Adrenal gland (tissue), 12 donors: ENCODE measurements around the gene SASH1. TPM values are rescaled to one million over a fixed set of nuclear protein-coding genes. Genes with fewer than 3 reads are reported as not detected.

Experiments
- DNase-seq, 7 donors: peaks; one replicate each; pipeline ENCODE4 v3.0.0-alpha.2; 2019 to 2020
- H3K27ac ChIP-seq, 5 donors: fragments of 200-600 bp; sonication (generic) in 4 of 5; 1 replicate in 3 of 5; 2 replicates in 2 of 5; pipeline versions ENCODE4 v1.5.1 to v1.8.0; 2016 to 2020; ENCODE audit warnings: mild to moderate bottlenecking in 1 of 5
- H3K27me3 ChIP-seq: fragments of 200-600 bp; 2 replicates; pipeline ENCODE4 v1.8.0; 2021
- H3K36me3 ChIP-seq, 2 donors: fragments of 200-600 bp; replicated peaks in 1 of 2; 1 replicate in 1 of 2; 2 replicates in 1 of 2; pipeline versions ENCODE4 v1.5.1 to v1.8.0; 2018 to 2022
- H3K4me1 ChIP-seq, 2 donors: fragments of 200-600 bp; replicated peaks in 1 of 2; 1 replicate in 1 of 2; 2 replicates in 1 of 2; pipeline versions ENCODE4 v1.5.1 to v1.8.0; 2018 to 2021
- H3K4me3 ChIP-seq, 4 donors: fragments of 200-600 bp; sonication (generic) in 3 of 4; one replicate each; pipeline ENCODE4 v1.5.1; 2016 to 2018
- H3K9me3 ChIP-seq, 3 donors: fragments of 200-600 bp; sonication (generic) in 1 of 3; replicated peaks in 1 of 3; 1 replicate in 2 of 3; 2 replicates in 1 of 3; pipeline versions ENCODE4 v1.5.1 to v1.8.0; 2016 to 2021
- CTCF ChIP-seq, 6 experiments: fragments of 450-650 bp in 4 of 6; fragments of 200-600 bp in 2 of 6; sonication (generic) in 1 of 6; IDR thresholded peaks; 1 replicate in 5 of 6; 2 replicates in 1 of 6; pipeline versions ENCODE4 v1.5.1 to v1.8.0; 2016 to 2021; ENCODE audit warnings: antibody characterized with exemption in 6 of 6, mild to moderate bottlenecking in 2 of 6, moderate library complexity in 1 of 6
- POLR2A ChIP-seq, 2 donors: fragments of 450-650 bp; IDR thresholded peaks; one replicate each; pipeline ENCODE4 v1.6.1; 2017; ENCODE audit warnings: antibody characterized with exemption in 2 of 2, mild to moderate bottlenecking in 2 of 2, moderate library complexity in 1 of 2
- WGBS, 4 donors: extraction: QIAGEN DNeasy Blood & Tissue Kit in 2 of 4; methylation state at CpG; one replicate each; pipeline versions ENCODE4 v1.1.5 to v1.1.7; 2013 to 2017; 5-methylcytosine and 5-hydroxymethylcytosine counted together
- intact Hi-C, 2 donors: fragments of 100-400 bp; cut with DNase I; formaldehyde crosslinking; loops; one replicate each; pipeline versions ENCODE4 v1.14.1 to v1.15.0; 2022 to 2023
- polyA plus RNA-seq, 3 donors: library from polyadenylated mRNA; stranded (reverse); fragments of 200-250 nt in 2 of 3; fragments of 350-450 nt in 1 of 3; fragmentation: Illumina TruSeq in 1 of 3; extraction: RNeasy Lipid Tissue Mini Kit (QIAGEN cat#74804) in 1 of 3; gene quantifications; one replicate each; pipeline ENCODE4 v1.2.3, GENCODE V29; 2013 to 2014
- total RNA-seq, 9 donors: library from RNA; depleted of rRNA in 4 of 9; stranded (reverse); fragments of >200 nt in 4 of 9; fragments of 120-200 nt in 1 of 9; fragmentation: NEBNext Ultra II Directional in 1 of 9; extraction: Animal tissue kit (Norgen Biotek cat#: 25700) in 1 of 9; gene quantifications; one replicate each; pipeline versions ENCODE4 v1.1.0 to v1.2.4, GENCODE V29; 2013 to 2023
- donor health status: healthy with polysubstance abuse.
- donor health status: Bipolar disorder and iron deficiency.
- donor health status: DM: yes; HTN: yes; CAD: no.
- donor health status: DM: no; HTN: no; CAD: no.
- donor health status: DM: no; HTN: no; CAD: no.
- donor health status: DM: yes; HTN: yes; CAD: no.

SASH1 gene
- total and polyA plus RNA-seq, 12 donors: 5.5 to 30.7 (median 16.7) TPM

- Histone ChIP-seq H3K27me3 (no peaks in the 10 kb centered on the region), H3K4me3 (no peak overlapping the region), H3K36me3 (no peaks in the 10 kb centered on the region), H3K9me3 (no peaks in the 10 kb centered on the region), H3K27ac (peak overlapping the region in 1 of 5 donors; percentile 14), H3K4me1 (peaks cover 0 to 18% of the 10 kb centered on the region in 2 donors)
- intact Hi-C loops: loop anchor here (5.0 to 10.0 kb wide), 2 partner anchors 276 to 279 kb away; no protein-coding TSS in a partner anchor
- WGBS, 4 donors: 83 to 89% (median 87%) methylated on average over 6 of the region's 6 CpGs
- no peak for DNase-seq
- TF ChIP-seq CTCF (IDR thresholded peaks at IDR 0.05) (no peak), POLR2A (IDR thresholded peaks at IDR 0.05) (no peak)
Observed at GRCh38 chr6:148460876-148461646, 118.4 kb downstream of the SASH1 start.

DNA sequence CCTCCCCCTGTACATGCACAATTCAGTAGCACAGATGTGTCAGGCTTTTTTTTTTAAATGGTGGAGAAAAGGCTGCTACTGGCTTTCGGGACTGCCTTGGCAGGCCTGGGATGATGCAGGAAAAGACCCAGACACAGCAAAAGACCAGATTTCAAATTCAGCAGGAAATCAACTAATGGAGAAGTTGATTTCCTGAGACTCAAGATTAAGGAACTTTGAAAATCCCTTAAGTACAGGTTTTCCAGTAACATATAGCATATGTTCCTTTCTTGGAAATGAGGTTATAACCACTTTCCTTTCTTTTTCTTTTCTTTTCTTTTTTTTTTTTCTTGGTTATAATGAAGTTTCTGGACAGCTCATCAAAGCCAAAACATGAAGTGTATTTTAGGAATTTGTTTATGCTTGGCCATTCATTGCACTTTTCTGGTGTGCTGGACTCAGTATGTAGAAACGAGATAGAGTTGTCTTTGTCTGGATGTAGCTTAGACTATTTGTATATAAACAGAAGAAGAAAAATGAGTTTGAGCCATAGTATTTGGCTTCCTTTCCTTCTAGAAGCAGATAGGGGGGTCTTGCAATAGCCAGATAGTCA lies 119.4 kb downstream of the SASH1 start:
- intact Hi-C loops: loop anchor here (5.0 to 10.0 kb wide), 2 partner anchors 277 to 280 kb away; no protein-coding TSS in a partner anchor
- TF ChIP-seq POLR2A (IDR thresholded peaks at IDR 0.05): no peak
- no peak for TF ChIP-seq CTCF (IDR thresholded peaks at IDR 0.05)
- no peak overlapping the region for H3K4me3 ChIP-seq
- 53 to 61% (median 56%) methylated on average over 2 of the region's 2 CpGs for WGBS, 4 donors
- H3K27ac ChIP-seq: no peak overlapping the region
- H3K4me1 ChIP-seq: peaks cover 0 to 18% of the 10 kb centered on the region in 2 donors
- no peaks in the 10 kb centered on the region for H3K27me3 ChIP-seq
- H3K9me3 ChIP-seq: no peaks in the 10 kb centered on the region
- no peaks in the 10 kb centered on the region for H3K36me3 ChIP-seq
- no peak for DNase-seq

GRCh38 chr6:148463671-148464070 lies 121.0 kb downstream of the SASH1 start:
- intact Hi-C loops: loop anchor here (5.0 to 10.0 kb wide), 2 partner anchors 279 to 281 kb away; no protein-coding TSS in a partner anchor
- H3K4me3 ChIP-seq: no peak overlapping the region
- peaks cover 0 to 18% of the 10 kb centered on the region in 2 donors for H3K4me1 ChIP-seq
- H3K9me3 ChIP-seq: no peaks in the 10 kb centered on the region
- no peak for DNase-seq
- no peak for TF ChIP-seq CTCF (IDR thresholded peaks at IDR 0.05)
- H3K36me3 ChIP-seq: no peaks in the 10 kb centered on the region
- no peak overlapping the region for H3K27ac ChIP-seq
- H3K27me3 ChIP-seq: no peaks in the 10 kb centered on the region
- WGBS, 4 donors: 65 to 81% (median 72%) methylated on average over 2 of the region's 2 CpGs

- Histone ChIP-seq H3K27ac (no peak overlapping the region), H3K4me3 (no peak overlapping the region), H3K36me3 (no peaks in the 10 kb centered on the region), H3K27me3 (no peaks in the 10 kb centered on the region), H3K9me3 (no peaks in the 10 kb centered on the region), H3K4me1 (peaks cover 0 to 18% of the 10 kb centered on the region in 2 donors)
- peak; percentile 37 to 88 (median 59) for DNase-seq
- intact Hi-C loops: loop anchor here (5.0 to 10.0 kb wide), 2 partner anchors 280 to 282 kb away; no protein-coding TSS in a partner anchor
- 36 to 42% (median 39%) methylated on average over 5 of the region's 5 CpGs for WGBS, 4 donors
- peak; percentile 75 to 92 (median 86) for TF ChIP-seq CTCF (IDR thresholded peaks at IDR 0.05)
- TF ChIP-seq POLR2A (IDR thresholded peaks at IDR 0.05): no peak
Observed at GRCh38 chr6:148464319-148465010, 121.8 kb downstream of the SASH1 start.
